Measurements from ENCODE around the gene SAMD9L. TPM values are rescaled to one million over a fixed set of nuclear protein-coding genes. Genes with fewer than 3 reads are reported as not detected.
"Not testable (repeated sequence)": the region's sequence is repeated elsewhere in the genome, so short reads cannot be mapped to it uniquely, and the experiment has no call there.

SAMD9L gene
- polyA plus RNA-seq, 3 donors = 2.3 to 3.7 (median 3.3) TPM

- DNase-seq = no peak
These were observed 1.6 kb downstream of the SAMD9L start for GRCh38 chr7:93146472-93147141.

GRCh38 chr7:93146036-93146435 is 2.1 kb downstream of the SAMD9L start:
- no peak for DNase-seq

GRCh38 chr7:93145354-93145753 is 2.8 kb downstream of the SAMD9L start:
- DNase-seq = no peak

GRCh38 chr7:93142127-93142526 is 6.1 kb downstream of the SAMD9L start:
- no peak for DNase-seq

GRCh38 chr7:93140582-93141191 is 7.5 kb downstream of the SAMD9L start:
- no peak for DNase-seq

- no peak for DNase-seq
These were observed 9.6 kb downstream of the SAMD9L start for GRCh38 chr7:93138576-93138975.

GRCh38 chr7:93133005-93133404 is 15.2 kb downstream of the SAMD9L start:
- no peak for DNase-seq

- no peak for DNase-seq
These were observed 16.0 kb downstream of the SAMD9L start for GRCh38 chr7:93132216-93132615.

GRCh38 chr7:93126954-93127353 is 21.2 kb downstream of the SAMD9L start:
- DNase-seq = not testable (repeated sequence)

GRCh38 chr7:93123532-93123931 is 24.7 kb downstream of the SAMD9L start:
- DNase-seq = not testable (repeated sequence)

- DNase-seq = no peak
These were observed 27.3 kb downstream of the SAMD9L start for GRCh38 chr7:93120592-93121549.

GRCh38 chr7:93119191-93119905 is 28.8 kb downstream of the SAMD9L start:
- no peak for DNase-seq

- DNase-seq = peak; percentile 69
These were observed 30.2 kb downstream of the SAMD9L start, which contains the start of gene SAMD9 for GRCh38 chr7:93117852-93118530. Gene SAMD9 (minus strand): TSS chr7:93117979. CDS start chr7:93106097, 11,882 bp downstream.

- no peak for DNase-seq
These were observed 30.9 kb downstream of the SAMD9L start for GRCh38 chr7:93117327-93117726.

- DNase-seq = no peak
These were observed 32.4 kb downstream of the SAMD9L start for GRCh38 chr7:93115796-93116195.

GRCh38 chr7:93108003-93108402 is 40.2 kb downstream of the SAMD9L start:
- DNase-seq = no peak

- DNase-seq = no peak
These were observed 50.8 kb downstream of the SAMD9L start for GRCh38 chr7:93097388-93097787.

- DNase-seq = no peak
These were observed 55.3 kb downstream of the SAMD9L start for GRCh38 chr7:93092757-93093370.
